Breast epithelium (tissue), 4 donors: ENCODE results near the gene PLA2G2F. TPM values are rescaled to one million over a fixed set of nuclear protein-coding genes. Genes with fewer than 3 reads are reported as not detected.

ENCODE experiments used
- DNase-seq, 2 donors: peaks; one replicate each; pipeline ENCODE4 v3.0.0-alpha.2; 2019; ENCODE audit warnings: low spot score in 2 of 2
- H3K27ac ChIP-seq, 2 donors: fragments of 200-600 bp; sonication (generic) in 1 of 2; one replicate each; pipeline ENCODE4 v1.5.1; 2016 to 2019; ENCODE audit warnings: mild to moderate bottlenecking in 1 of 2
- H3K27me3 ChIP-seq, 2 donors: fragments of 200-600 bp; sonication (generic) in 1 of 2; one replicate each; pipeline versions ENCODE4 v1.5.1 to v1.6.0; 2017 to 2019; ENCODE audit warnings: control low read depth in 1 of 2, mild to moderate bottlenecking in 1 of 2
- H3K36me3 ChIP-seq: fragments of 200-600 bp; one replicate; pipeline ENCODE4 v1.5.1; 2019
- H3K4me1 ChIP-seq, 2 donors: fragments of 200-600 bp; sonication (generic); one replicate each; pipeline ENCODE4 v1.5.1; 2016 to 2019; ENCODE audit warnings: control low read depth in 1 of 2
- H3K4me3 ChIP-seq, 3 donors: fragments of 200-600 bp; sonication (generic); 1 replicate in 2 of 3; 2 replicates in 1 of 3; pipeline ENCODE4 v1.5.1; 2016 to 2019; ENCODE audit warnings: mild to moderate bottlenecking in 3 of 3, moderate library complexity in 2 of 3
- H3K9me3 ChIP-seq, 2 donors: fragments of 200-600 bp; sonication (generic) in 1 of 2; one replicate each; pipeline ENCODE4 v1.5.1; 2016 to 2019; ENCODE audit warnings: control low read depth in 1 of 2
- POLR2A ChIP-seq: fragments of 450-650 bp; IDR thresholded peaks from one replicate; pipeline ENCODE4 v1.6.1; 2016; ENCODE audit warnings: antibody characterized with exemption, mild to moderate bottlenecking, moderate library complexity
- POLR2AphosphoS5 ChIP-seq, 3 donors: sonication (generic); formaldehyde crosslinking; IDR thresholded peaks; one replicate each; pipeline ENCODE4 v1.6.1; 2017; ENCODE audit warnings: antibody characterized with exemption in 3 of 3
- intact Hi-C: fragments of 100-400 bp; cut with DNase I; formaldehyde crosslinking; loops from one replicate; pipeline ENCODE4 v1.15.1; 2023; ENCODE audit warnings: low total_unique reads
- total RNA-seq, 3 donors: library from RNA; depleted of rRNA; stranded (reverse); fragments of >200 nt; gene quantifications; one replicate each; pipeline ENCODE4 v1.1.0, GENCODE V29; 2016
- TF ChIP-seq, protein P1 (sequence below), 3 donors: fragments of 450-650 bp; IDR thresholded peaks; one replicate each; pipeline ENCODE4 v1.5.1; 2016 to 2017; ENCODE audit warnings: antibody characterized with exemption in 3 of 3, mild to moderate bottlenecking in 3 of 3, moderate library complexity in 3 of 3

PLA2G2F gene, protein sequence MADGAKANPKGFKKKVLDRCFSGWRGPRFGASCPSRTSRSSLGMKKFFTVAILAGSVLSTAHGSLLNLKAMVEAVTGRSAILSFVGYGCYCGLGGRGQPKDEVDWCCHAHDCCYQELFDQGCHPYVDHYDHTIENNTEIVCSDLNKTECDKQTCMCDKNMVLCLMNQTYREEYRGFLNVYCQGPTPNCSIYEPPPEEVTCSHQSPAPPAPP
- not detected for total RNA-seq

DNA sequence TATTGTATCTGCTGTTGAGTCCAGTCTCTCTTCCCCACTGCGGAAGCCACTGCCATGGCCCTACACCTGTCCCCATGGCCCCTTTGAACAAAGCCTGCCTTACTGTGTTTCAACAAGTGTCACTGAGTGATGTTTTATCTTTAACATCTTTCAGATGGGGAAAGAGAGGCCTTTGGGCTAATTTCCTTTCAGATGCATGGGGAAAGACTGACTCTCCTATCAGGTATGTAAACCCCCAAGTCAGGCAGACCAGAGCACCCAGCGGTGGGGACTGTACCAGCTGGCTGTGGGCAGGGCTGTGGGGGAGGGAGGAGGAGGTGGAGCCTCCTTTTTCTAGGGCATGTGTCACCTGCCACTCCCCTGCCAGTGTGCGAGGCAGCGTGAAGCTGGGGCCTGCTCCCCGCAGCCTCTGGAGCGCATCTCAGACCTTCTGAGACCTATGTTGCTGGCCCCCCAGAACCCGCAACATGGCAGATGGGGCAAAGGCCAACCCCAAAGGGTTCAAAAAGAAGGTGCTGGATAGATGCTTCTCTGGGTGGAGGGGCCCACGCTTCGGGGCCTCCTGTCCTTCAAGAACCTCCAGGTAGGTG, at the start of gene PLA2G2F:
Gene PLA2G2F (plus strand): TSS at position 363 of the 590 bp plus-strand sequence. CDS start 105 bp downstream, at position 468.
- intact Hi-C loops, result no loop called here

DNA sequence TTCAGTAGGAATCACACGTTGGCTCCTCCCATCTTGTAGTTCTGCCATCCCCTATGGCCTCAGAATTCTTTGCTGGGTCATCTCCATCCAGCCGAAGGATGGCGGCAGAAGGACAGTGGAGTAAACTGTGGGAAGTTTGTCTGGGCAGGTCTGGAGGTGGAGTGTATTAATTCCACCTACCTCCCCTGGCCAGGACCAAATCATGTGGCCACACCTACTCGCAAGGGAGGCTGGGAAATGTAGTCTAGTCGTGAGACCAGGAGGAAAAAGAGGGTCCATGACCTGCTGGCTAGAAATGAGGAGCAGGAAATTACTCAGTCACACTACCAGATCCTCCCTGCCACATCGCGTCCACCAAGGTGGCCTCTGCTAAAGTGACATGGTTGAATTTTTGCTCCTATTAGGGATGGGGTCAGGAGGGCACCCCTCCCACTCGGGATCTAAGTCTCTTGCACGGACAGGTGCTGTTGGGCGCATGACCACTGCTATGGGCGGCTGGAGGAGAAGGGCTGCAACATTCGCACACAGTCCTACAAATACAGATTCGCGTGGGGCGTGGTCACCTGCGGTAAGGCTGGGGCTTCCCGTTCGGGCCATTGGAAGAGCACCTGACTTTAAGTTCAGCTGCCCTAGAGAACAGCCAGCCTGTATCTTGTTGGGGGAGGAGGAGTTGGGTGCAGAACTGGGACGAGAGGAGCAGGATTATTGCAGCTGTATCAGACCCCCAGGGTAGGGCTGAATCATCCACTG, 49.6 kb upstream of the PLA2G2F start:
- Histone ChIP-seq H3K4me3 (no peak overlapping the region), H3K27me3 (no peaks in the 10 kb centered on the region), H3K27ac (no peak overlapping the region), H3K4me1 (no peaks in the 10 kb centered on the region), H3K9me3 (no peaks in the 10 kb centered on the region), H3K36me3 (no peaks in the 10 kb centered on the region)
- DNase-seq, result no peak
- no peak for TF ChIP-seq POLR2AphosphoS5 (IDR thresholded peaks at IDR 0.05)
- no peak for TF ChIP-seq POLR2A
- TF ChIP-seq, protein P1, sequence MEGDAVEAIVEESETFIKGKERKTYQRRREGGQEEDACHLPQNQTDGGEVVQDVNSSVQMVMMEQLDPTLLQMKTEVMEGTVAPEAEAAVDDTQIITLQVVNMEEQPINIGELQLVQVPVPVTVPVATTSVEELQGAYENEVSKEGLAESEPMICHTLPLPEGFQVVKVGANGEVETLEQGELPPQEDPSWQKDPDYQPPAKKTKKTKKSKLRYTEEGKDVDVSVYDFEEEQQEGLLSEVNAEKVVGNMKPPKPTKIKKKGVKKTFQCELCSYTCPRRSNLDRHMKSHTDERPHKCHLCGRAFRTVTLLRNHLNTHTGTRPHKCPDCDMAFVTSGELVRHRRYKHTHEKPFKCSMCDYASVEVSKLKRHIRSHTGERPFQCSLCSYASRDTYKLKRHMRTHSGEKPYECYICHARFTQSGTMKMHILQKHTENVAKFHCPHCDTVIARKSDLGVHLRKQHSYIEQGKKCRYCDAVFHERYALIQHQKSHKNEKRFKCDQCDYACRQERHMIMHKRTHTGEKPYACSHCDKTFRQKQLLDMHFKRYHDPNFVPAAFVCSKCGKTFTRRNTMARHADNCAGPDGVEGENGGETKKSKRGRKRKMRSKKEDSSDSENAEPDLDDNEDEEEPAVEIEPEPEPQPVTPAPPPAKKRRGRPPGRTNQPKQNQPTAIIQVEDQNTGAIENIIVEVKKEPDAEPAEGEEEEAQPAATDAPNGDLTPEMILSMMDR (IDR thresholded peaks at IDR 0.05), result no peak
- intact Hi-C loops, result no loop called here

More for the DNA sequence above, at the start of gene PLA2G2F:
- no peak for DNase-seq
- TF ChIP-seq POLR2A, result no peak
- TF ChIP-seq, protein P1 (IDR thresholded peaks at IDR 0.05), result no peak
- TF ChIP-seq POLR2AphosphoS5 (IDR thresholded peaks at IDR 0.05), result no peak
- Histone ChIP-seq H3K4me1 (no peaks in the 10 kb centered on the region), H3K27ac (no peak within 1 kb of the TSS), H3K4me3 (no peak within 1 kb of the TSS), H3K36me3 (no peaks in the 10 kb centered on the region), H3K27me3 (no peaks in the 10 kb centered on the region), H3K9me3 (no peaks in the 10 kb centered on the region)

DNA sequence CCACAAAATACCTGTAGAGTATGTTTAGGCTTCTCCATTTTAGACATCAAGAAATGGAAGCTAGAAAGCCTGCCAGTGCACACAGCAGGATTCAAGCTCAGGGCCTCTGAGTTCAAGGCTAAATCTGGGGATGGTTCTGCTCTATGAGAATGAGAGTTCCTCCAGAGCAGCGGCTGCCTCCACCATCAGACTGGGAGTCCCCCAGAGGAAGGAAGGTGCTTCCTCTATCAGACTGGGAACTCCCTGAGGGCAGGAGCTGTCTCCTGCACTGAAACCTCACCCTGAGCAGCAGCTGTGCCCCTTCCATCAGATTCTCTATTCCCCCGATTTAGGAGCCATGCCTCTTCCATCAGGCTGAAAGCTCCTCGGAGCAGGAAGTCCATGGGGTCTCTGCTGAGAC, 49.0 kb upstream of the PLA2G2F start:
- H3K4me1 ChIP-seq, result no peaks in the 10 kb centered on the region
- DNase-seq, result no peak
- no peaks in the 10 kb centered on the region for H3K27me3 ChIP-seq

DNA sequence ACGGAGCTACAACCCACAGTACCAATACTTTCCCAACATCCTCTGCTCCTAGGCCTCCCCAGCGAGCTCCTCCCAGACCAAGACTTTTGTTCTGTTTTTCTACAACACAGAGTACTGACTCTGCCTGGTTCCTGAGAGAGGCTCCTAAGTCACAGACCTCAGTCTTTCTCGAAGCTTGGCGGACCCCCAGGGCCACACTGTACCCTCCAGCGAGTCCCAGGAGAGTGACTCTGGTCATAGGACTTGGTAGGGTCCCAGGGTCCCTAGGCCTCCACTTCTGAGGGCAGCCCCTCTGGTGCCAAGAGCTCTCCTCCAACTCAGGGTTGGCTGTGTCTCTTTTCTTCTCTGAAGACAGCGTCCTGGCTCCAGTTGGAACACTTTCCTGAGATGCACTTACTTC, 48.5 kb upstream of the PLA2G2F start:
- no peaks in the 10 kb centered on the region for H3K9me3 ChIP-seq
- TF ChIP-seq POLR2AphosphoS5 (IDR thresholded peaks at IDR 0.05) (no peak), POLR2A (no peak)
- TF ChIP-seq, protein P1 (IDR thresholded peaks at IDR 0.05), result no peak
- H3K36me3 ChIP-seq, result no peaks in the 10 kb centered on the region
- no peaks in the 10 kb centered on the region for H3K4me1 ChIP-seq
- H3K27ac ChIP-seq, result no peak overlapping the region
- H3K4me3 ChIP-seq, result no peak overlapping the region
- intact Hi-C loops, result no loop called here
- no peaks in the 10 kb centered on the region for H3K27me3 ChIP-seq
- DNase-seq, result no peak

More for the DNA sequence above, 49.0 kb upstream of the PLA2G2F start:
- Histone ChIP-seq H3K36me3 (no peaks in the 10 kb centered on the region), H3K27ac (no peak overlapping the region), H3K9me3 (no peaks in the 10 kb centered on the region), H3K4me3 (no peak overlapping the region)
- intact Hi-C loops, result no loop called here
- TF ChIP-seq, protein P1 (IDR thresholded peaks at IDR 0.05), result no peak
- TF ChIP-seq POLR2AphosphoS5 (IDR thresholded peaks at IDR 0.05) (no peak), POLR2A (no peak)

DNA sequence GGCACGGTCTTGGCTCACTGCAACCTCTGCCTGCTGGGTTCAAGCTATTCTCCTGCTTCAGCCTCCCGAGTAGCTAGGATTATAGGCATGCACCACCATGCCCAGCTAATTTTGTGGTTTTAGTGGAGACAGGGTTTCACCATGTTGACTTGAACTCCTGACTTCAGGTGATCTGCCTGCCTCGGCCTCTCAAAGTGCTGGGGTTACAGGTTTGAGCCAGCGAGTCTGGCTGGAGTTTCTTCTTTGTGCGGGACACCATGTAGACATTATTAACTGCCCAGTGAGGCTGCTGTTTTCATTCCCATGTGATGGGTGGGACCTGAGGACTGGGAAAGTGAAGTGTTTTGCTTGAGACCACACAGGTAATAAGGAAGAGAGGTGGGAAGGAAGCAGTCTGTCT, 45.8 kb upstream of the PLA2G2F start:
- no peaks in the 10 kb centered on the region for H3K27me3 ChIP-seq
- TF ChIP-seq, protein P1 (IDR thresholded peaks at IDR 0.05), result no peak
- TF ChIP-seq POLR2AphosphoS5 (IDR thresholded peaks at IDR 0.05) (no peak), POLR2A (no peak)
- intact Hi-C loops, result no loop called here

More for the DNA sequence above, 45.8 kb upstream of the PLA2G2F start:
- Histone ChIP-seq H3K36me3 (no peaks in the 10 kb centered on the region), H3K4me1 (no peaks in the 10 kb centered on the region), H3K4me3 (no peak overlapping the region), H3K9me3 (peaks cover 0 to 3% of the 10 kb centered on the region in 2 donors), H3K27ac (peak overlapping the region; percentile 71 to 78)
- no peak for DNase-seq
